GM23248 (cell line): ENCODE data around the gene QKI. TPM values are rescaled to one million over a fixed set of nuclear protein-coding genes. Genes with fewer than 3 reads are reported as not detected.

ENCODE experiments used
- DNase-seq: peaks from one replicate; pipeline ENCODE4 v3.0.0-alpha.2; 2015
- H2AFZ ChIP-seq: fragments of 200-600 bp; sonication (generic); 2 replicates; pipeline ENCODE4 v1.6.1; 2016; ENCODE audit warnings: antibody characterized with exemption
- H3F3A ChIP-seq: fragments of 200-600 bp; sonication (generic); 2 replicates; pipeline ENCODE4 v1.6.1; 2016; ENCODE audit warnings: mild to moderate bottlenecking, antibody characterized with exemption, mixed run types; ENCODE audit not compliant: insufficient read depth
- H3K27ac ChIP-seq: fragments of 200-600 bp; sonication (generic); 2 replicates; pipeline ENCODE4 v1.5.1; 2016; ENCODE audit warnings: mild to moderate bottlenecking
- H3K27me3 ChIP-seq: fragments of 200-600 bp; sonication (generic); replicated peaks from 2 replicates; pipeline ENCODE4 v1.6.1; 2016; ENCODE audit warnings: mild to moderate bottlenecking; ENCODE audit not compliant: insufficient read depth
- H3K36me3 ChIP-seq: fragments of 200-600 bp; sonication (generic); 2 replicates; pipeline ENCODE4 v1.6.1; 2016; ENCODE audit warnings: low read depth, mild to moderate bottlenecking
- H3K4me1 ChIP-seq: fragments of 200-600 bp; sonication (generic); 2 replicates; pipeline ENCODE4 v1.6.1; 2016; ENCODE audit warnings: mild to moderate bottlenecking; ENCODE audit not compliant: insufficient read depth
- H3K4me2 ChIP-seq: fragments of 200-600 bp; sonication (generic); one replicate; pipeline ENCODE4 v1.6.1; 2016; ENCODE audit warnings: mild to moderate bottlenecking; ENCODE audit not compliant: unreplicated experiment
- H3K4me3 ChIP-seq: fragments of 200-600 bp; sonication (generic); 2 replicates; pipeline ENCODE4 v1.5.1; 2016; ENCODE audit warnings: mild to moderate bottlenecking
- H3K79me2 ChIP-seq: fragments of 200-600 bp; sonication (generic); 2 replicates; pipeline ENCODE4 v1.6.1; 2016; ENCODE audit warnings: mild to moderate bottlenecking; ENCODE audit not compliant: insufficient read depth
- H3K9ac ChIP-seq: fragments of 200-600 bp; sonication (generic); 2 replicates; pipeline ENCODE4 v1.6.1; 2016; ENCODE audit warnings: mild to moderate bottlenecking
- H3K9me2 ChIP-seq: fragments of 200-600 bp; sonication (generic); 2 replicates; pipeline ENCODE4 v1.6.1; 2016; ENCODE audit warnings: mixed run types, mild to moderate bottlenecking, moderate library complexity; ENCODE audit not compliant: insufficient read depth
- H3K9me3 ChIP-seq: fragments of 200-600 bp; sonication (generic); one replicate; pipeline ENCODE4 v1.6.1; 2017; ENCODE audit warnings: low read depth
- H4K20me1 ChIP-seq: fragments of 200-600 bp; sonication (generic); 2 replicates; pipeline ENCODE4 v1.6.0; 2016; ENCODE audit not compliant: insufficient read depth
- EZH2 ChIP-seq: fragments of 200-600 bp; sonication (generic); IDR thresholded peaks from 2 replicates; pipeline ENCODE4 v1.6.1; 2018; ENCODE audit warnings: antibody characterized with exemption, mild to moderate bottlenecking; ENCODE audit not compliant: insufficient read depth, poor library complexity, severe bottlenecking
- EZH2phosphoT487 ChIP-seq: fragments of 200-600 bp; sonication (generic); IDR thresholded peaks from 2 replicates; pipeline ENCODE4 v1.6.1; 2018; ENCODE audit warnings: antibody characterized with exemption, moderate library complexity, mild to moderate bottlenecking, low read depth; ENCODE audit not compliant: insufficient read depth
- WGBS, 2 experiments: methylation state at CpG; one replicate each; pipeline ENCODE4 v1.1.6; 2015 to 2017; ENCODE audit warnings: low lambda C conversion rate in 2 of 2, low coverage in 1 of 2; ENCODE audit errors: missing lambda C conversion rate in 2 of 2; 5-methylcytosine and 5-hydroxymethylcytosine counted together
- in situ Hi-C: fragments of 300-500 bp; cut with MboI; formaldehyde crosslinking; loops from 2 replicates; pipeline ENCODE4 v1.15.0; 2020
- polyA plus RNA-seq: library from polyadenylated mRNA; unstranded; fragments of >200 nt; fragmentation: Nextera tagmentation; extraction: Ambion mirVana; gene quantifications from 2 replicates; pipeline ENCODE4 v1.2.1, GENCODE V29; 2016
- total RNA-seq: library from RNA; depleted of rRNA; stranded (reverse); fragments of >200 nt; shearing (Covaris generic); gene quantifications from 2 replicates; pipeline ENCODE4 v1.2.3, GENCODE V29; 2014

The QKI gene
- total and polyA plus RNA-seq, 2 experiments from 2014 or later: 13.6 to 145 TPM

GRCh38 chr6:163608204-163608644 is 193.7 kb downstream of the QKI start:
- 66 to 68% methylated on average over 17 of the region's 17 CpGs for WGBS, 2 experiments

GRCh38 chr6:163612200-163612599 is 197.7 kb downstream of the QKI start:
- Histone ChIP-seq H2AFZ (no peak overlapping the region), H3K4me1 (no peaks in the 10 kb centered on the region), H3K9ac (no peak overlapping the region), H3K9me3 (no peaks in the 10 kb centered on the region), H3K27ac (no peak overlapping the region), H3F3A (no peaks in the 10 kb centered on the region), H3K27me3 (0 out of 2 replicates have a peak, but pooled peaks cover 3% of the 10 kb centered on the region), H3K36me3 (no peaks in the 10 kb centered on the region), H3K4me2 (no peak overlapping the region), H3K79me2 (no peaks in the 10 kb centered on the region), H4K20me1 (no peaks in the 10 kb centered on the region), H3K9me2 (no peaks in the 10 kb centered on the region), H3K4me3 (no peak overlapping the region)
- no peak for DNase-seq
- in situ Hi-C loops: no loop called here
- 49 to 53% methylated on average over 8 of the region's 8 CpGs for WGBS, 2 experiments
- TF ChIP-seq EZH2 (no peak), EZH2phosphoT487 (no peak)

More at GRCh38 chr6:163608204-163608644, 193.7 kb downstream of the QKI start:
- TF ChIP-seq EZH2: no peak
- no peak for TF ChIP-seq EZH2phosphoT487
- Histone ChIP-seq H3K27ac (no peak overlapping the region), H3K9ac (no peak overlapping the region), H4K20me1 (no peaks in the 10 kb centered on the region), H3K9me3 (no peaks in the 10 kb centered on the region), H3K9me2 (no peaks in the 10 kb centered on the region), H3K4me1 (no peaks in the 10 kb centered on the region), H3K27me3 (0 out of 2 replicates have a peak, but pooled peaks cover 3% of the 10 kb centered on the region), H2AFZ (no peak overlapping the region), H3K79me2 (no peaks in the 10 kb centered on the region), H3F3A (no peaks in the 10 kb centered on the region), H3K36me3 (no peaks in the 10 kb centered on the region), H3K4me2 (no peak overlapping the region), H3K4me3 (no peak overlapping the region)
- in situ Hi-C loops: no loop called here
- no peak for DNase-seq

- Histone ChIP-seq H2AFZ (no peak overlapping the region), H3K4me3 (no peak overlapping the region), H3K9me3 (no peaks in the 10 kb centered on the region), H3K4me2 (no peak overlapping the region), H3K9ac (no peak overlapping the region), H3K36me3 (no peaks in the 10 kb centered on the region), H3K9me2 (no peaks in the 10 kb centered on the region), H3K27me3 (0 out of 2 replicates have a peak, but pooled peaks cover 3% of the 10 kb centered on the region), H3K79me2 (no peaks in the 10 kb centered on the region), H4K20me1 (no peaks in the 10 kb centered on the region), H3K27ac (no peak overlapping the region), H3F3A (no peaks in the 10 kb centered on the region), H3K4me1 (no peaks in the 10 kb centered on the region)
- DNase-seq: no peak
- WGBS, 2 experiments: 55 to 59% methylated on average over 8 of the region's 8 CpGs
- TF ChIP-seq EZH2phosphoT487: no peak
- TF ChIP-seq EZH2: no peak
- in situ Hi-C loops: no loop called here
Observed at GRCh38 chr6:163613025-163613424, 198.5 kb downstream of the QKI start.

GRCh38 chr6:163613668-163614067 is 199.2 kb downstream of the QKI start:
- Histone ChIP-seq H3K4me3 (no peak overlapping the region), H3K9me2 (no peaks in the 10 kb centered on the region)
- WGBS, 2 experiments: 78 to 85% methylated on average over 3 of the region's 3 CpGs

More at GRCh38 chr6:163613668-163614067, 199.2 kb downstream of the QKI start:
- no peak for DNase-seq
- Histone ChIP-seq H3K79me2 (no peaks in the 10 kb centered on the region), H3K27me3 (0 out of 2 replicates have a peak, but pooled peaks cover 3% of the 10 kb centered on the region), H3K9me3 (no peaks in the 10 kb centered on the region), H3F3A (no peaks in the 10 kb centered on the region), H2AFZ (no peak overlapping the region), H3K4me1 (no peaks in the 10 kb centered on the region), H3K27ac (no peak overlapping the region), H4K20me1 (no peaks in the 10 kb centered on the region), H3K36me3 (no peaks in the 10 kb centered on the region), H3K4me2 (no peak overlapping the region), H3K9ac (no peak overlapping the region)
- no peak for TF ChIP-seq EZH2
- TF ChIP-seq EZH2phosphoT487: no peak
- in situ Hi-C loops: no loop called here
